Right kidney (tissue), 1 donor: ENCODE measurements around the gene HSP90B1.

Source experiments
- DNase-seq: peaks from one replicate; pipeline ENCODE4 v3.0.0-alpha.2; 2016

HSP90B1 gene

GRCh38 chr12:103924761-103925641 lies 5.2 kb upstream of the HSP90B1 start:
- no peak for DNase-seq

- no peak for DNase-seq
Measured at GRCh38 chr12:103928682-103929045, 1.5 kb upstream of the HSP90B1 start.

- DNase-seq: peak; percentile 98
Measured at GRCh38 chr12:103929046-103929783, 995 bp upstream of the HSP90B1 start.

- no peak for DNase-seq
Measured at GRCh38 chr12:103929784-103930033, 501 bp upstream of the HSP90B1 start.

- DNase-seq: peak; percentile 65
Measured at GRCh38 chr12:103930787-103931735, 851 bp downstream of the HSP90B1 start.

GRCh38 chr12:103933237-103933636 lies 3.0 kb downstream of the HSP90B1 start:
- DNase-seq: no peak

DNA sequence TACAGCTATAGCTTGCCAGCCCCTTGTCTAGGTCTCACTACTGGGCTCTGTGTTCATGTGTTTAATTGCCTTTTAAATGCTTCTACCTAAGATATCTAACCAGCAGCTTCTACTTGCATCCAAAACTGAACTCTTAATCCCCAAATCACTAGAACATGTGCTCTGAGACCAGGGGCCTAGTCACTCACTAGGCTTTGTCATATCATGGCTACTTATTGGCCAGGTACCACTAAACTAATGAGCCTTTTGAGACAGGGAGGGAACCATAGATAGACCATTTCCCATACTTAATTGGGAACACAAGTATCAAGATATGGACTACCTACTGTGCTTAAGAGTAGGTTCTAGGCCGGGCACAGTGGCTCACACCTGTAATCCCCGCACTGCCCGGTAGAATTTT lies 6.5 kb downstream of the HSP90B1 start:
- DNase-seq: no peak

DNA sequence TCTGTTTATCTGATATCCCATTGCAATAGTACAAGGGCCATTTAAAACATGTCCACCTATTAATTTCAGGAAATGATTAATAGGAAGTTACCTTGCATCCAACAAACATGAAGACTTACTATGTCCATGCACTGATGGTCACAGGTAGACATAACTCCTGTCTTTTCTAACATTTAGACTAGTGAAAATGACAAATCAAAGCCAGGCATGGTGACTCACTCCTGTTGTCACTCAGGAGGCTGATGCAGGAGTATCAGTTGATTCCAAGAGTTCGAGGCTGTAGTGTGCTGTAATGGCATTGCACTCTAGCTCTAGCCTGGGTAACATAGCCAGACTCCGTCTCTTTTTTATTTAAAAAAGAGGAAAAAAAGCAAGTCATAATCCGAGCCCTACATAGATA lies 14.8 kb downstream of the HSP90B1 start:
- no peak for DNase-seq

DNA sequence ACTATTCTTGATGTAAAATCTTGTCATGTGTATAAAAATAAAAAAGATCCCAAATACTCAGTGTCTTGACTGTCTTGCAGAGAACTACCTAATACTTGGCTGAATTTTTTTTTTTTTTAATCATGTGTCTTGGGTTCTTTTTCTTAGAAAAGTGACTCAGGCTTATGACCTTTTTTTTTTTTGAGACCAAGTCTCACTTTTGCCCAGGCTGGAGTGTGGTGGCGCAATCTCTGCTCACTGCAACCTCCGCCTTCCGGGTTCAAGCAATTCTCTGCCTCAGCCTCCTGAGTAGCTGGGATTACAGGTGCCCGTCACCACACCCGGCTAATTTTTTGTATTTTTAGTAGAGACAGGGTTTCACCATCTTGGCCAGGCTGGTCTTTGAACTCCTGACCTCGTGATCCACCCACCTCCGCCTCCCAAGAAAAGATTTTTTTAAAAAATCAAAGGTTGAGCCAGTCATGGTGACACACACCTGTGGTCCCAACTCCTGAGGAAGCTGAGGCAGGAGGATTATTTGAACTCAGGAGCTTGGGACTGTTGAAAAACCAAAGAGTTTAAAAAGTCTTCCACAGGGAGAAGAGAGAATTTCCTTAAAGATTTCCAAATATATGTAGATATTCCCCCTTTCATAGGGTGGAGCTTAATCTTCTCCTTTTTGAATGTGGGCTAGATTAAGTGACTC lies 17.8 kb downstream of the HSP90B1 start:
- no peak for DNase-seq

DNA sequence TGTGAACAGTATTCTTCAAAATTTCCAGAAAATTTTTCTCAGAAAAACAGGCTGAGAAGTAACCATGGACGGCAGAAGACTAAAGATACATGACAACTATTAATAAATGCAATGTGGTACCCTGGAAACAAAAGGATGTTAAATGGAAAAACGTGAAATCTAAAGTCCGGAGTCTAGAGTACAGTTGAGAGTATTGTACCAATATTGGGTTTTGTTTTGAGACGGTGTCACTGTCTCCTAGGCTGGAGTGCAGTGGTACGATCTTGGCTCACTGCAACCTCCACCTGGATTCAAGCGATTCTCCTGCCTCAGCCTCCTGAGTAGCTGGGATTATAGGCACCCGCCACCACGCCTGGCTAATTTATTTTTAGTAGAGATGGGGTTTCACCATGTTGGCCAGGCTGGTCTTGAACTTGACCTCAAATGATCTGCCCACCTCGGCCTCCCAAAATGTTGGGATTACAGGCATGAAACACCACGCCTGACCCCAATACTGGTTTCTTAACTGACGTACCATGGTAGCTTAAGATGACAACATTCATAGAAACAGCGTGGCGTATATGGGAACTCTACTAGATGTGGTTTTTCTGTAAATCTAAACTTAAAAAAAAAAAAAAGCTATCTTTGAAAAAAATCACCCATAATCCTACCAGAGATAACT lies 18.7 kb downstream of the HSP90B1 start:
- DNase-seq: no peak

GRCh38 chr12:103952497-103952896 lies 22.3 kb downstream of the HSP90B1 start:
- DNase-seq: no peak

DNA sequence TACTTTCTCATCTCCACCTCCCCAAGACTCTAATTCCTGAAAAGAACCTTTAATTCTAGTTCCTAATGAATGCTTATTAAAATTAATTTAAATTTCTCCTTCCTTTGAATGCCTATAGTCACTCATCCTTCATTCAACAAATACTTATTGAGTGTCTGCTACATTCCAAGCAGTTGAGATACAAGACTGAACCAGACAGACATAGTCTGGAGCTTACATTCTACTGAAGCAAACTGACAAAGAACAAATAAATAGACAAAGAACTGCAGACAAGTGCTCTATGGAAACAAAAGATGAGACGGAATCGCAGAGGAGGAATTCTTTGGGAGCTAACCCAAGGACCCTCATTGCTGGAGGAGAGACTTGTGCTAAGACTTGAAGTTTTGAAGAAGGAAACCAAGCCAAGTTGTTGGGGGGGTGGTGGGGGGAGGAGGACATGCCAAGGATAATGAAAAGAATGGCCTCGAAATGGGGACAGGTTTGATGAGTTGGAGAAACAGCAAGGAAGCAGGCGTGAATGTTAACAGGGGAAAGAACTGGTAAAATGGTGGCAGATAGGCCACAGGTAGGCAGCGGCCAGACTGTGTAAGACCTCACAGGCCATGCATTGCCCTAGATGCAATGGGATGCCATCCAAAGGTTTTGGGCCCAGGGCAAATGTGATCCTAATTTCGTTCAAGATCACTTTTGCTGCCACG lies 25.8 kb downstream of the HSP90B1 start:
- DNase-seq: no peak

DNA sequence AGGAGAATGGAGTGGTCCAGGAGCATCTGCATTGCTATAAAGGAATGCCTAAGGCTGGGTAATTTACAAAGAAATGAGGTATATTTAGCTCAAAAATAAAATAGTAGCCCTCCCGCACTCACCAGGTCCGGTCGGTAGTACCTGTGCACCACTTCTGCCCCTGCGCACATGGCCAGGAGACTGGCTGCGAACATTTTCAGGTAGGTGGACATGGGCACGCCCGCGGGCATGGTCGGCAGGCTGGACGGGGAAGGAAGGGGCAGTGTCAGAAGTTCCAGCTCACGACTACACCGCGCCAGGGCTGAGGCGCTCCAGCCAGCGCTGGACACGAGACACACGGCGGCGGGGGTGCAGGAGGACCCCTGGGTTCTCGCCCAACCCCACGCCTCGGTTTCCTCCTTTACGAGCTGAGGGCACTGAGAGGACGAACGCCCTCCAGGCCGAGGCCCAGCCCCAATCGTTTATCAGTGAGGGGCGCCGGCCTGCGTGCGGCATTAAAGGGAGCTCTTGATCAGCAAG lies 26.4 kb downstream of the HSP90B1 start:
- no peak for DNase-seq

DNA sequence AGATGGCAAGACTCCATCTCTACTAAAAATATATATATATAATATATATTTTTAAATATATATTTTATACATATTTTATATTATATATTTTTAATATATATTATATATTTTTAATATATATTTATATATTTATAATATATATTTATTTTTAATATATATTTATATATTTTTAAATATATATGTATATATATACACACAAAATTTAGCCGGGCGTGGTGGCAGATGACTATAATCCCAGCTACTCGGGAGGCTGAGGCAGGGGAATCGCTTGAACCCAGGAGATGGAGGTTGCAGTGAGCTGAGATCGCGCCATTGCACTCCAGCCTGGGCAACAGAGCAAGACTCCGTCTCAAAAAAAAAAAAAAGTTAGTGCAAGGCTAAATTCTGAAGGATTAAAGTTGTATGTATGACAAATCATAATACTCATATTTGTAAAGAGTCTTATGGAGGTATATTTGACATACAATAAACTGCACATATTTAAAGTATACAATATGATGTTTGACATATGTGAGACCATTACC lies 27.7 kb downstream of the HSP90B1 start:
- no peak for DNase-seq

- no peak for DNase-seq
Measured at GRCh38 chr12:103958621-103959020, 28.4 kb downstream of the HSP90B1 start.

GRCh38 chr12:103960616-103961227 lies 30.5 kb downstream of the HSP90B1 start:
- no peak for DNase-seq

DNA sequence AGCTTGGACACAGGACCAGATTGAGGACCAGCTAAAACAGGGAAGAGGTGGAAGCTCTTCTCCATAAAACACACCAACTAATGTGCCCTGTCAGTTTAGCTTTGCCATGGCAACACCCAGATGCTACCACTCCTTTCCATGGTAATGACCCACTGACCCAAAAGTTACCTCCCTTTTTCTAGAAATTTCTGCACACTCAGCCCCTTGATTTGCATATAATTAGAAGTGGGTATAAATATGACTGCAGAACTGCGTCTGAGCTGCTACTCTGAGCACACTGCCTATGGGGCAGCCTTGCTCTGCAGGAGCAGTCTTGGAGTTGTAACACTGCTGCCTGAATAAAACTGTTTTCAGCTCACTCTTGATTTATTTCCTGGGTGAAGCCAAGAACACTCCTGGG lies 32.3 kb downstream of the HSP90B1 start:
- DNase-seq: no peak

DNA sequence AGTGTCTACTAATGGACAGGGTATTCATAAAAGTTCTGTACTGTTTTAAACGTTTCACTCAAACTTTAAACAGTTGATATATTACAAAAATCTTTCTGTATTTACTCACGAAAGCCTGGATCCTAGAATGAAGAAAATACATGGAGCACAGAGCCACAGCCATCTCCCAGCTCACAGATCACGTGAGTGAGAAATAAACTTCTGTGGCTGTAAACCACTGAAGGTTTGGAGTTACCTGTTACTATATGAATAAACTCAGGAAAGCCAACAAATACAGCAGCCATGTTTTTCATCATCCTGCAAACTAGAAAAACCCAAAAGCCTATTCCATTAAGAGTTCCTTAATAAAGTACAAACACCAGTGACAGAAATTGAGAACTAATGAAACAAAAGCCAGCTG lies 34.6 kb downstream of the HSP90B1 start:
- no peak for DNase-seq

GRCh38 chr12:103965255-103965589 lies 35.0 kb downstream of the HSP90B1 start:
- no peak for DNase-seq
